HG03095 (cell line): ENCODE measurements around the gene PFKFB2.

ENCODE experiments used
- ATAC-seq: cut with Tn5 transposase; IDR thresholded peaks from one replicate; pipeline ENCODE4 v1.9.1; 2021; ENCODE audit warnings: moderate library complexity; ENCODE audit not compliant: unreplicated experiment

The PFKFB2 gene

DNA sequence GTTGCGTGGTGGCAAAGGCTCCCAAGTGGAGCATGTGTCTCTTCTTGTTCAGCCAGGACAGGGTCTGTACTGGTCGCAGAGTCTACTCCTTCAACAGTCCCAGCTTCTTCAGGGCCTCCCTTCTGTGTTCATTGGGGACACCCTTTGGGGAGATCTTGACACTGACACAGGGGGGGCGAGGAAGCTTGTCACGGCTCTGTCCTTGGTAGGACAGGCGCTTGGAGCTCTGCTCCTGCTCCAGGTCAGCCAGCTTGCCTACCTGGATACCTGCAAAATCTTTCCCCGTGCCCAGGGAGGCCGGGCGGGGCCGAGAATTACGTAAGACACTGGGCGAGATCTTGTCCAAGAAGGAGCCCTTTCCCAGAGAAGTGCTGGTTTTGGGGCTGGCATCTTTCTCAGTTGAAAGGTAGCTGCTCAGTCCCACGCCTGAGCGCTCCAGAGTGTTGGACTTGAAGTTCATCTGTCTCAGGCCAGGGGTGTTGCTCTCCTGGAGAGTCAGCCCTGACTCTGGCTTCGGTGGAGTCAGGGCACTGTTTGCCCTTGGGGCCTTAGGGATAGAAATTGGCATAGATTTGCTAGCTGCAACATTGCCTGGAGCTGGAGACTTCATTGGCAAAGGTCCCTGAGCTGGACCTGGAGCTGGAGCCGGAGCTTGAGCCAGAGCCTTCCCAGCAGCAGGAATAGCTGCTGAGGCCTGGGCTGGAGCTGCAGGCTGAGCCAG lies 31.0 kb upstream of the PFKFB2 start:
- ATAC-seq: no peak

DNA sequence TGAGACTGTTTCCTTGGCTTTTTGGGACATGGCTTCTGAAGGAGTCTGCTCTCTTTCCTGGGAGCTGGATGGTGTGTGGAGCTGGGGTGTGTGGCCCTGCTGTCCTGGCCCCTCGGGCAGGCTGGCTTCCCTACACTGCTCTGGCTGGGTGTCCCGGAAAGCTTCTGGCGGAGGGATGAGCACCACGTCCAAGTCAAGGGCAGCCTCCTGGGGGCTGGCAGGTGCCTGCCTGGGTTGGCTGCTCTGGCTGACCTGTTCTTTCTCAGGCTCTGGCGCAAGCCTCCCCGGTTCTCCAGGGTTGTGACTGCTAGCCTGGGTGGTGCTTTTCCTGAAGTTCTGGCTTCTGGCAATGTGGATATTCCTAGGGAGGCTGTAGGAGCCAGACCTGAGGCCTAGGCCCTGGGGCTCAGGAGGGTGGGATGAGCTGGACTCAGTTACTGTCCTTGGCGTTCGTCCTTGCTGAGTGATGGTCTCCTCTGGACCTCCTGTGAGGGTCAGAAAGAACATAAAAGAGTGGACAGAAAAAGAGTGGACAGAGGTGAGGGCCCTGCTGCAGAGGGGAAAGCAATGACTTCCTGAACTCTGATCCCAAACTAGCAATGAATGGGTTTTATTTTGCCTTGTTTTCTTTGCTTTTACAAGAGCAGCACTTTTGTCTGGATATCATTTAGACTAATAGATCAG lies 29.9 kb upstream of the PFKFB2 start:
- ATAC-seq: no peak

DNA sequence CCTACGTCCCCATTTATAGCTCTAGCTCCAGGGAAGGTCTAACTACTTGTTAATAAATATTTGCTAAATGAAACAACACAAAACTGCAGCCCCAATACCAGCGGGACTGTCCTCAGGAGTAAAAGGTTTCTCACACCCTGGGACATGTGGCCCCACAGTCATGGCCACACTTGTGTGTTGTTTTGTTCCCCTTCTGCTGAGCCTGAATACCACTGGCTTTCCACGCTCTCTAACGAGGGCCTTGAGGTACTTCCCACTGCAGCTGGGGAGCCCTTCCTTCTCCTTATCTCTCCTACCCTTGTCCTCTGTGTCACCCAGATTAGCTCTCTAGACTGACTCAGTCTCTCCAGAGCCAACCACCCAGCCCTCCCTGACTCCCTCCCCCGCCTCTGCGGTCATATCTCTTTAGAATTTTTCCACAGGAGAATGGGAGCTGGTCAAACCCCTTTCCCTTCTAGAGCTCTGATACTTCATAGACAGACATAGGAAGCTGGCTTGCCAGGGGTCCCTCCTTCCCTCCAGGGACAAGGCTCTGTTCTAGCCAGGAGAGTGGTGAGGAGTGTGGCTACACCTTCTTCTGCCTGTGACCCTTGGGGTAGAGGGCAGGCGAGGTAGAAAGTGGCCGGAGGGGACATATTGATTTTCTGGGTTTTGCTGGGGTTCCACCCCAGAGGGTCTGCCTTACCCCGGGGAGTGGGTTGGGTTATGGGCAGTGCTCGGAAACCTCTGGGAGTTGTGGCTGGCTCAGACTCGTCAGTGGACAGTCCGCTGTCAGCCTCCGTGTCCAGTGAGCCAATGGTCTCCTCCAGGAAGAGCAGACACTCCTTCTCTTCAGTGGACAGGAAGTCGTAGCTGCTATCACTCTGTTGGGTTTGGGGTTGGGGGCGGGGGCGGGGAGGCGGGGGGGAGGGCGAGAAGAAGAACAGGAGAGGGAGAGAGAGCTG lies 28.6 kb upstream of the PFKFB2 start:
- no peak for ATAC-seq

DNA sequence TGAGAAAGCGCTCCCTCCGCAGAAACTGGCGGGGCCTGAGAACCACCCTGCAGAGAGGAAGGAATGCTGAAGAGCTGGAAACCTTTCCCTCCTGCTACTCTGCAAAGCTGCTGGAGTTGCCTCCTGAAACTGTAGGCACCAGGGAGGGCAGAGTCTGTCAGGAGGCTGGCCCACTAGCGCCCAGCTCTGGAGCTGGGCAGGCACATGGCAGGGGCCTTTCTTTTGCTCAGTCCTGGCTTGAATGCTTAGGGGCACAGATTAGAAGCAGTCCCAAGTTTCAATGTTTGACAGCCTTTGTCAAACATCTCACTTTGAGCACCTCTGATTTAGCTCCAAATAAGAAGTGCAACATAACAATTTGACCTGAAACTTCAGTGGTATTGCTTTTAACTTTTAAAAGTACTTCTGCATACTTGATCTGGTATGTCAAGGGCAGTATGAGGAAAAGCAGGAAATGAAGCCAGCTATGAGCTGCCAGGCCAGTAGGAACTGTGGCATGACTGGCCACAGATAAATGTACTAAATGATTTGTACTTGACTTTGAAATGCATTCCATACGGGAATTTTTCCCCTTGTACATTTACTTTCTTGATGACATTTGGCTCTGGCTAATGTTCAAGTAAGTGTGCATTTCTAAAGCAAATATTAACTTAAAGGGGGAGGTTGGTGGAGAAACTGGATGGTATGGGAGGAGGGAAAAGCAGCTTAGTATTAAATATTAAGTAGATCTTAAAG lies 27.8 kb upstream of the PFKFB2 start:
- ATAC-seq: no peak

DNA sequence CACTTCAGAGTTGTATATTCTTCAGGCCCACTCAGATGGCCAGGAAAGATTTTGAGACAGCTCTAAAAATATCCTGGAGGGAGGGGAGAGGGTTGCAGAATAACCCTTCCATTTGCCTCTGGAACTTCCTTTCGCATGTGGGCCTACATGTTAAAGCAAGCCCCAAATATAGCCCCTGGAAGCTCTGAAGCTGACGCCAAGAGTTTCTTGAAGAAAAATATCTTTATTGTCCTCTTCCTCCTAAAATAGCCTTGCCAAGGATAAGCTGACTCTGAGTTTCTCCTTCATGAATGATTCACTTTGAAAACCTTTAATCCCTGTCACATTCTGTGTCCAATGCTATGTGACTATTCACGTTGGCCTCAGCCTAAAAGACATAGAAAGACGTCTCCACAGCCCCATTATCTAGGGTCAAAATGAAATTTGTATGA lies 27.0 kb upstream of the PFKFB2 start:
- ATAC-seq: no peak

DNA sequence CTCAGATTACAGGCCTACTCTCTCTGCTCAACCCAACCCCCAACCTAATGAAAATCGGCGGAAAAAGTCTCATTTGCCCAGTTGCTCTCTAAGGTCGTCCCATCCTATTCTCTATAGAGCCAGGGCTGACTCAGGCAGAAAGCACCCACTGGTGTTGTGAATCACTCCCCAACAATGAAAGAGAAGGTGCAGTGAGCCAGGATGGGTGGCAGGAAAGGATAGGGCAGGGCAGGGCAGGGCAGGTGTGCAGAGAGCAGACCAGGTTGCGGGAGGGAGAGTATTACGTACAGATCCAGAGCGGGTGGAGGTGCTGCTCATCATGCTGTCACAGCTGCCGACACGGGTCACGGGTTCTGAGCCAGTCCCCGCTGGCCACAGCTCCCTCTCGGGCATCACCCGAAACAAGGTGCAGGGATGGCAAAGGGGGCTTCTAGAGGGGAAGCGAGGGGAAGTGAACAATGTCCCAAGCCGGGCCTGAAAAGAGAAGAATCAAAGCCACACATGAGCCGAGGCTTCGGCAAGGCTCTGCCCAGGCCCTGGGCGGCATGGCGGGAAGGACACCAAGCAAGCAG lies 25.8 kb upstream of the PFKFB2 start:
- ATAC-seq: no peak

DNA sequence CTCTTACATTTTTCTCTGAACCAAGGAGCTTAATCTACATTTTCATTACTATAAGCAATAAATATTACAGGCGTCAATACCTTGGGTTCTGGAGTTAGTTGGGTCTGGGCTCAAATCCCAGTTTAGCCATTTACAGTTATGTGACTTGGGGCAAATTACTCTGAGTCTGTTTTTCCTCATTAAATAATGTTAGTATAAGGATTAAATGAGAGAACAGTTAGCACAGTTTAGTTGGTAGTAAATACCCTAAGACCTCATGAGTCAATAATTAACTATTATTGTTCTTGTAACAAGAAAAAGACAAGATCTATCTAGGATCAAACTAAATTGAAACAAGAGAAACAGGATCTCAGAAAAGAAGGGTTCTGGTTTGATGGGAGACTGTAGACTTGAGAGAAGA lies 25.2 kb upstream of the PFKFB2 start:
- ATAC-seq: no peak

DNA sequence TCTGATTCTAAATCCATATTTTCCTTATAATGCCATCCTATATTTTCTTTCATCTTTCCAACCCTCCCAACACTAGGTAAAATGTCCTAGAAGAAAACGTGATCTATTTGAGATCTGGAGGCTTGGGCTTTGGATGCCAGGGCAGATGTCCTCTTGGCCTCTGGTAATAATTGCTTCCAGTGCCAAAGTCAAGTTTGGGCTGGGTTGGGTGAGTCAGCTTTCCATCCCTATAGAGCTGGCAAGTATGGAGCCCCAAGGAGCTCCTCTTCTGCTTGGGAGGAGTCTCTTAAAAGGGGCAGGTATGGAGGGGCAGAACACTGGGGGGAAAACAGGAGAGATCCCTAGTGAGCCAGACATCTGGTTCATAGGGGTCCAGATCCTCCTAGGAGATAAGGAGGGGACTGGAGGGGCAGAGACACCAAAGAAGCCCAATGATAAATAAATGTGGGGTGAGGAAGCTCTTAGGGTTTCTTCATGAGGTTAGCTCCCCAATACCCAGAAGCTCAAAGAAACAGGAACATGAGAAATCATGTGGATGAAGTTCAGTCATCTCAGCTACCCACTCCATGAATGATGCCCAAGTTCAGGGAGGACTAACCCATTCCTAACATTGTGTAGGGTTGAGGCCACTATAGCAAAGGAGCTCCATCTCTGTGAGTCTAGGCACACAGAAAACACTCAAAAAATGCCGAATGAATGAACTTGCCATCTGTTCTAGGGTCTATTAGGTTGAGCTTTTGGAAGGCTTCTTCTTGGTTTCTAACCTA lies 24.0 kb upstream of the PFKFB2 start:
- no peak for ATAC-seq

DNA sequence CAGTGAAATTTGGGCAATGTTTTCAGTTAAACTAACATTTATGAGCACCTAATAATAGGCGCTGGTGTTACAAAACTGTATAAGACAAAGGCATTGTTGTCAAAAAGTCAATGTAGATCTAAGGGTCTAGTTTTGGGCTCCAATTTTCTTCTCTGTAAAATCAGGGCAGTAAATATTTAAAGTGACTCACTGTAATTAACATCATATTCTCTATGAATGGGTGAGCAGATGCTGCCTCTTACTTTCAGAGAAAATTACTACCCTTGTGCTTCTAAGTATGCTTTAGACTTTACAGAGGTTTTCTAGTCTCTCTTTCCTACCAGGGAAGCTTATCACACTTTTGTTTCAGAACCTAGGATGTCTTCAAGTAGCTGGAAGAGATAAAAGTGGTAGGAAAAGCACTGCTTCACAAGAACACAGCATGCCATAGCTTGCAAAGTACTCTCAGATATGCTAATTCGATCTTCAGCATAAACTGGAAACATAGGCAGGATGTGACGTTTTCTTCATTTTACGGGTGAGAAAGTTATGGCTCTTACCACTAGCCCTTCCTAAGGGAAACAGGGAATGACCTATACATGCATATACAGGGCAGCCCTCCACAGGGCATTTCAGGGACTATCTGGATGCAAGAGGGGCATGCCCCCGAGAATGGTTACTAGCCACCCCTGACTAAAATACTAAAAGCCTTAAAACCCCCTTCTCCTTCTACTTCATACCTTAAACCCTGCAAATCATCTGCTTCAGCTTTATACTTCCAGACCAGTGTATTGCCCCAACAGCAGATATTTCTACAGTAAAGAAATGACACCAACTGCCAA lies 23.2 kb upstream of the PFKFB2 start:
- ATAC-seq: no peak

DNA sequence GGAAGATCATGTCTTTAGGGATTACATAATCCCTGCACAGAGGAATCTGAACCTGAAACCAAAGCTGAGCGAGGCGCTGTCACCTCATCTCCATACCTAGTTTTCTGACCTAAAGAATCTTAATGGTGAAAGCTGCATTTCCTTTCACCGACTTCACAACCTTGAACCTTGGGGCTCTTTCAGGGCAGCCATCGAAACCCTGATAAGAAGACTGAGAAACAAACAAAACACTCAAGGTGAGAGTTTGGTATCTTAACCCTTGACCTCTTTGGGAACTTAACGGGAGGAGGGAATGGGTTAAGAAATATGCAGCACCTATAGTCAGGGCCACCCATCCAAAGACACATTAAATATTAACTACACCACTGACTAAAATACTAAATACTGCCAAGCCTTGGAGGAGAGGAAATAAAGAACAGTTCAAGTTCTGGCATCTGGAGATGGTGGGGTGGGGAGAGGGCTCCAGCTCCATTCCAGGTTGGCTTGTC lies 22.5 kb upstream of the PFKFB2 start:
- no peak for ATAC-seq

DNA sequence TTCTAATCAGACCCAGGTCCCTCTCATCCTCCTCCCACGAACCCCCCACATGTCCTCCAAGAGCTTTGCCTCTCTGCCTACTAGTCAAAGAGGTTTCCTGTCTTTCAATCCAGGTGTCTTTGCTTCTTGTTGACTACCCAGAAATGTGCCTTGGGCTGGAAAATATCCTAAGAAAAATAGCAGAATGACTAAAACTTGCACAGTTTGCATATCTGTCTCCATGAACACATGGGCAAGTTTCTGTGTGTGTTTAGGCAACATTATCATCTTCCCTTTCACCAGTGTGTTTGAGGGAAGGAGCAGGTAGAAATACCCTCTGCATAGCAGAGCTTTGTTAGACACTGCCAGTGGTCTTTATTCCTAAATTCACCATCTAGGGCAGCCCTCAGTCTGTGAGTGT lies 22.1 kb upstream of the PFKFB2 start:
- ATAC-seq: no peak

DNA sequence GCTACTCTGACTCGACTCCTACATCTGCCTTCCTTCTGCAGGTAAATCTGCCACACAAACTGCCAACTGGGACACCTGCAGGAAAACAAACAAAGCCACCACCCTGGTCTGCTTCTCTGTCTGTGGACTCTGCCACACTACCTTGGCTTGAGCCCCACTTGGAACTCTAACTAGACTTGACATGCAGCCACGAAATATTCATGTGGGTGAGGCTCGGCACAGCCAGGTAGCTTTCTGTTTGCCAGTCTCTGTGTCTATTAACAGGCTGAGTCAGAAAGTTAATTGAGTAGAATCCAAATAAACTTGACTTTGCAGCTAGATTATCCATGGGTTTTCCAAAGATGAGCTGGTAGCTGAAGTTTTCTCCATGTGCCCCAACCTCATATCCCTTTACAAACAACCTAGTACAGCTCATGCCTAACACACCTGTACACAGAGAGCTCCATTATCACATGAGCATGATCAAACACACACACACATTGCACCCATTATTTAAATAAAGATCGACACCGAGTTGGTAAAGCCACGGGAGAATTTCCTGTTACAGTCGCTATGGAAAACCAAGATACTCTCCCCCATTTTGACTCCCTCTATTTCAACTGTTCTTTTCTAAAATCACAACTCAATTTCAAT lies 21.3 kb upstream of the PFKFB2 start:
- ATAC-seq: no peak

DNA sequence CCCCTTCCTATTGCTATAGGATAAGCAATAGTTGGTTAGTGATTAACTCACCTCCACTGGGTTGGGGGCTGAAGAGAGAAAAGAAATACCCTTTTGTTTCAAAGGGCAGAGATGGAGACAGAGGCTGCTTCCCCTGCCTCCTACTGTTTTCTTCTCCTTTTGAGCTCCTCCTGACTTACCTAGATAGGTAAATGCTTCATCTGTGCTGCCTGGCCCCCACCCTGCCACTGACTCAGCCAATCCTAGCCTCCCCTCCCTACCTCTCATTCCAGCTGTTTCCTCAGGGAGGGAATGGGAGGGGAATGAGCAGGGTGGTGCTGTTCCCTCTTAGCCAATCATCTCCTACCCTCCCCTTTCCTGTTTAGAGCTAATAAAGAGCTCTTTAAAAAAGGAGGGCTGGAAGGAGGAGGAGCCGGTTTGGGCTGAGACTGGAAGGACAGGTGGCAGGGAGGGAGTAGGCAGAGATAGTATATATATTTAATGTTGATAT lies 20.5 kb upstream of the PFKFB2 start, which contains the start of gene C1orf116:
C1orf116 (minus strand) TSS at position 229 of the 490 bp plus-strand sequence. CDS start 5,158 bp downstream, outside the sequence.
- ATAC-seq: no peak

DNA sequence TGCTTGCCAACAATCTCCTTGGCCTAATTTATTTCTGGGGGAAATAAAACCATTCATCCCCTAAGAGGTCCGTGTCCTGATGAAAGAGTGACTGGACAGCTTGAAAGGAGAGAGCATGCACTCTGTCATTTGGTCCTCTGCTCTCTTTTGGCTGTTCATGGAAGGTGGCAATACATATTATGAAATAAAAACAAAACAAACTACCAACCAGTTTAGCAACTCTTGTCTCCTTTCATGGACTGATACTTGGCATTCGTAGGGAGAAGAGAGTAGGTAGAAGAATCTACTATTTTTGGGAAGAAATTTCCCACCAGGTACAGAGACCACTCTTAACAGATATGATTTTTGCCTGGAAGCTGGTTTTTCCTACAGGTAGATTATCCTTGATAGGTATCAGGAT lies 19.8 kb upstream of the PFKFB2 start:
- no peak for ATAC-seq

DNA sequence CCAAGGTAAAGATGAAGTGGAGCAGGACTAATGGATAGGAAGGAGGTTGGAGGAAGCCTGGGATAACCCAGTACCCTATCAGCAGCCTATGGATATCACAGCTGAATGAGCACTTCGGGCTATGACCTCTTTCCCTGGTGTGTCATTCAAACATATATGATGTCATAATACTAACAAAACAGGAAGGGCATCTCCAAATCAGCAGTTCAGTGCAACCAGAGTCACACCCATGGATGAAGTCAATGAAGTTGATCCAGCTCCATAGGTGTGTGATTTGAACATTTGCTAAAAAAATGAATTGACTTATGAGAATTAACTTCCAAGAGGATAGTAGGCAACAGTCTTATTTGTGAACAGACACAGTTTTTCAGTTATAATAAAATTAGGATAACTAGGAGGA lies 18.9 kb upstream of the PFKFB2 start:
- ATAC-seq: no peak

DNA sequence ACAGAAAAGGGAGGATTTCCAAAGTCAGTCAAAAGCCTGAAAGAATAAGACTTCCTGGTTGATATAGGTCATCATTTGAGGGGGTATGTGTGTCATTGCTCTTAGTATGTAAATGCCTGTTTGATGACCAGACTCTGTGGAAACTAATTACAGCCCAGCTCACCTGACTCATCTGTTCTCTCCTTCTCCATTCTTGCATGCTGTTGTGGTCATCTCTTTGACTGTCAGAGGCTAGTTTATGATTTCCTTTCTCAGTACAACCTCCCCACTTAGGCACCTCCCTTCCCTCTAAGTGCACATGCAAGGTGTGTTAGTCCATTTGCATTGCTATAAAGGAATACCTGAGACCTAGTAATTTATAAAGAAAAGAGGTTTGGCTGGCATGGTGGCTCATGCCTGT lies 18.1 kb upstream of the PFKFB2 start:
- ATAC-seq: no peak

DNA sequence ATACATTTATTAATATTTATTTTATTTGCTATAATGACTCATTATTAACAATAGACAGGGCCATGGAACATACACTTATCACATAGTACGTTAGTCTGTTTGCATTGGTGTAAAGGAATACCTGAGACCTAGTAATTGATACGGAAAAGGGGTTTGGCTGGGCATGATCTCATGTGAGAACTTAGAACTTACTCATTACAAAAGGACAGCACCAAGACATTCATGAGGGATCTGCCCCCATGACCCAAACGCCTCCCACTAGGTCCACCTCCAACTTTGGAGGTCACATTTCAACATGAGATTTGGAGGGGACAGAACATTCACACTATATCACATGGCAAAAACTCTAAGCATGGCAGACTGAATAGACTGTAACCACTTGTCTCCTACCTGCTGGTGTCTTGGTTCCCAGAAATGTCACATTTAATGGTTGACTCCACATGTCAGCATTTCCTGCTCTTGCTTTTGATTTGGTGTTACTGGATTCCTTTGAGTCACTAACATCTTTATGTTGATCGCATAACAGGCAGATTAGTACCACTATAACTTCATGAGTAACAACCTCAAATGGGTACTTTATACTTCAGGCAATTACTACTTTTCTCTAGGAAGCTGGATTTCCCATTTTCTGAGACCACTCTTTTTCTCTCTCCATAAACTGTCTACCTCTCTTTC lies 17.1 kb upstream of the PFKFB2 start:
- no peak for ATAC-seq
